ENCODE results near the gene CHCHD6.

DNA sequence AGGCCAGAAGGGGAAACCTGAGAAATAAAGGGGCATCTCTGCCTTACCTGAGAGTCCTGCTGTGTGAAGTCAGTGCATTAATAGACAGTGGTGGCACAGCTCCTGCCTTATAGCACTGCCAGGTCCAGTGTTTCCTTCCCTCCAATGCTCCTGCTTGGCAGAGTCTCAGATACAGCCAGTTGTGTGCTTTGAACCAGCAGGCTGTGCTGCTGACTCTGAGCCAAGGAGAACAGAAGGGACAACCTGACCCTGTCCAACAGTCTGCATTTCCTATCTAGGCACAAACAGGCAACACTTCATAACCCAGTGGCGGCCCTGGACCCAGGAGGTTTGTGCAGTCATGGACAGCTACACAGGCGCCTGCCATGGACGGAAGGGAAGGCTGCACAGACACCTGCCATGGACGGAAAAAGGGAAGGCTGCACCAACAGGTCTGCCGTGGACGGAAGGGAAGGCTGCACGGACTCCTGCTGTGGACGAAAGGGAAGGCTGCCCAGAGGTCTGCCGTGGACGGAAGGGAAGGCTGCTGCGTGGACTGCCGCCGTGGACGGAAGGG, 245.0 kb downstream of the CHCHD6 start:
- TF ChIP-seq EZH2 (IDR thresholded peaks at IDR 0.05; ENCODE audit: borderline replicate concordance, low read depth, low read length, severe bottlenecking) (no peak), CTCF (IDR thresholded peaks at IDR 0.05; ENCODE audit: borderline replicate concordance, extremely low read depth, low read length, poor library complexity, severe bottlenecking) (no peak)

Measured in DND-41 (cell line).